Stimulated activated CD8-positive, alpha-beta memory T cell treated with anti-CD3 and anti-CD28 coated beads, Interleukin-7, amount 100 ng/mL, for 4 hours (primary cell): Measurements from ENCODE around the gene PCGF3.
"Not testable (repeated sequence)": the region's sequence is repeated elsewhere in the genome, so short reads cannot be mapped to it uniquely, and the experiment has no call there.

Source experiments
- DNase-seq, 2 donors: peaks; one replicate each; pipeline ENCODE4 v3.0.0-alpha.2; 2020; ENCODE audit warnings: low read depth in 2 of 2

PCGF3 gene

DNA sequence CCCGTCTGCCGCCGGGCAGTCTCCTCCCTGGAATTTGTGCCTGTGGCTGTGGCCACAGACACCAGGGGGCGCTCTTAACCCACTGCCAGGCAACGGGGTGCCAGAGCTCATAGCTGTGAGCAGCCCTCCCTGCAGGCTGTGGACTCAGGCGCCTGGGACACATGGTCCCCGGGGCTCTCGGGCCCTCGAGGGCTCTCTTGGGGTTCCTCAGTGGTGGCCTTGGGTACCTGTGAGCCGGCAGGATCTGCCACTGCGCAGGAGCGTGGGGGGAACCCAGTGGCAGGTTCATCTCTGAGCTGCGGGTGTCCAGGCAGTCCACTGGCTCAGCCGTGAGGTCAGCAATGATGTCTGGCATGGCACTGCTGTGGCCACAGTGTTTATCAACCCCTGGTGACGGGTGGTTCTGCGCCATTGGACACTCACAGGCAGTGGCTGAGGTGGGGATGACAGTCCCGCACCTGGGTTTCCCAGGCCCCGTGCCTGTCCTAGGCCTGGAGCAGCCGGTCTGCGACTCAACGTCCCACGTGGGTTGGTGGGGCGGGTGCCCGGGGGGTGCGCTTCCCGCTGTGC is 37.2 kb downstream of the PCGF3 start:
- peak; percentile 53 to 55 for DNase-seq

- DNase-seq: no peak
These were observed 38.0 kb downstream of the PCGF3 start for GRCh38 chr4:743463-744211.

DNA sequence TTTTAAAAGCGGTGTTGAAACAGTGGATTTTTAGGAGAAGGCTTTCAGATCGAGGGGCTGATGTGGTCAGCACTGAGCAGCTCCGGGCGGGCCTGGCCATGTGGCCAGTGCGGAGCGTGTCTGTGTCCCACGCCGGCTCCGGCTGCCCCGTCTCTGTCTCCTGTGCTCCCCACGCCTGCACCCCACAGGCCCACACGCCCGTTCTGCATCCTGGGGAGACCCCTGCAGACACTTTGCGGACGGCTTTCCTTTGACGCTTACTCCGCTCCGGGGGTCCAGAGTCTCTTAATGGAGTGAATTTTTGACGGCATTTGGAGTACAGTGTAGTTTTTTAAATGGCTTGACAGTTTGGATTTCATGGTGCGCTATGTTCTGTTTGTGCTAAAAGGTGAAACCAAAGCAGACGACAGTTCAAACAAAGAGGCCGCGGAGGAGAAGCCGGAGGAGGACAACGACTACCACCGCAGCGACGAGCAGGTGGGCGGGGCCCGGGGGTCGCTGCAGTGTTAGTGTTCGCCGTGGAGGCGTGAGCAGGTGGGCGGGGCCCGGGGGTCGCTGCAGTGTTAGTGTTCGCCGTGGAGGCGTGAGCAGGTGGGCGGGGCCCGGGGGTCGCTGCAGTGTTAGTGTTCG is 38.7 kb downstream of the PCGF3 start:
- no peak for DNase-seq

GRCh38 chr4:747546-748170 is 42.0 kb downstream of the PCGF3 start:
- no peak for DNase-seq

GRCh38 chr4:748461-748860 is 42.8 kb downstream of the PCGF3 start:
- no peak for DNase-seq

- no peak for DNase-seq
These were observed 44.4 kb downstream of the PCGF3 start for GRCh38 chr4:749698-750666.

- DNase-seq: no peak
These were observed 46.0 kb downstream of the PCGF3 start for GRCh38 chr4:751676-752075.

DNA sequence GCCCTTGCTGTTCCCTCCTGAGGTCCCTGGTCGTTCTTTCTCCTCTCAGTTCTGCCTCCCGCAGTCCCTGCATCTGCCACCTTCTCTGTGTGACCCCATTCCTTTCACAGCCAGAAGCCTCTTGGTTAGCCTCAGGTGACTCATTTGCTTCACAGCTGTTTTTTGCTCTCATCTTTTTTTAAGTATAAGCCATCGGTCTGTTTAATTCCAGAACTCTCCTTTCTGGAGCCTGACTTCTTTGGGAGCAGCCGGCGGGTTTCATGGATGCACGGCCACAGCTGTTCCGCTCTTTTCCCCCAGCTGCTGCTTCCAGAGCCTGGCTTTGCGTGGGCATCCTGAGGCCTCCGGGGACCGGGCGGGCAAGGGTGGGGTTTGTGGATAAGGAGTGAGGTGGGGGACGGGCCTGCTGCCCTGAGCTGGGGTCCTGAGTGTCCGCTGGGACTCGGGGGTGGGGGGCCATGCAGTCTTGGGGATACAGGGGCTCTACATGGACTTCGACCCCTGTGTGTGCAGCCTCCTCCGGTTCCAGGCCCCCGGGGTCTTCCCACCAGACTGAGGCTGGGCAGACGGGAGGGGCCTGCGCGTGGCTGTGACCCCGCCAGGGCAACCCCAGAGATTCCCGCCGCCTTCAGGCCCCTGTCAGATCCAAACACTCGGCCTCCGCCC is 46.7 kb downstream of the PCGF3 start:
- DNase-seq: no peak

GRCh38 chr4:753186-753585 is 47.6 kb downstream of the PCGF3 start:
- DNase-seq: not testable (repeated sequence)

DNA sequence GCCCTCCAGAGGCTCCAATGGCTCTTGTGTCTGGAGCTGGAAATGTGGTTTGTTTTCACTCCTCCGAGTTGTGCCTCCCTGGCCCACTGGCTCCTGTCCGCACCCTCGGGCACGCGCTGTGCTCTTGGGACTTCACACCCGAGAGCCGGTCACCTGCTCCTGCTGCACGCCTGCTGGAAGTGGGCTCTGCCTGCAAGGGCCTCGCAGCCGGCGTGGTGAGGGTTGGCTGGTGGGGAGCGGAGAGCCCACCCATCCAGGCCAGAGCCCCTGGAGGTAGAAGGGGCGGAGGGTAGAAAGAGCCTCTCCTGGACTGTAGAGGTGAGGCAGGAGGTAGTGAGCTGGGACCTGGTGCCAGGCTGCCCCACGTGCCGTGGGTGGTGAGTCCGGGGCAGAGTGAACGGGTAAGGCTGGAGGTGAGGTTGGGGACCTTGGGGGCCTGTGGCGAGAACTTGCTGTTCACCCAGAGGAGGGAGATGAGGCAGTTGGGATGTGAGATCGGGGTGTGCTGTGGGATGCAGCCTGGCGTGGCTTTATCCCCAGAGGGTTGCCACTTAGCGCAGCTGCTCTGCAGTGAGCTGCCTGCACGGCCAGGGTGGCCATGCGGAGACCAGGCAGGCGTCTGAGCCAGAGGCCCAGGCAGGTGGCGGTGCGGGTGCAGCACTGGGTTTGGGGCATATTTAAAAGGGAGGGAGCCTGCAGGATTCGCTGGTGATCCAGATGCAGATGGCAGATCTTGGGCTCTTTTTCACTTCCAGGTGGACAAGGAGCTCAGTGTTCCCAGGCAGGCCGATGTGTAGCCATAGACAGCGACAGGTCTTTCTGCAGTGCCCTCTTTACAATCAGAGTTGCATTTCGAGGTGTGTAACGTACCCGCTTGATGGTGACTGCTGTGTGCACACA is 48.8 kb downstream of the PCGF3 start:
- no peak for DNase-seq

DNA sequence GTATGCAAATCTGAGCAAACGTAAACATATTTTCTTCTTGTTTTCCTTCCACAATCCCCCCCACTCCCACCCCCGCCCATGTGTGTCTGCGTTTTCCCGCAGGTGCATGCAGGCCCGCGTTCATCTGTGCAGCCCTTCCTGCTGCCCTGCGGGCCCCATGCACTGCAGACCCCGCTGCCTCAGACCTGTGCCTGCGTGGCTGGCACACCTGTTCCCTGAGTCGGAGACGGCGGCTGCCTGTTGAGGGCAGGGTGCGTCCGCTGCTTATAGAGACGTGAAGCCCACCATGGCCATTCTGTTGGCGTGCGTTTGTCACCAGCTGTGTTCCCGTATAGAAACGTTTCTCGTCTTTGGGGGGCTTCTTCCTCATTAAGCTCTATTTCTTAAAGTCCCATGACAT is 51.5 kb downstream of the PCGF3 start:
- no peak for DNase-seq

DNA sequence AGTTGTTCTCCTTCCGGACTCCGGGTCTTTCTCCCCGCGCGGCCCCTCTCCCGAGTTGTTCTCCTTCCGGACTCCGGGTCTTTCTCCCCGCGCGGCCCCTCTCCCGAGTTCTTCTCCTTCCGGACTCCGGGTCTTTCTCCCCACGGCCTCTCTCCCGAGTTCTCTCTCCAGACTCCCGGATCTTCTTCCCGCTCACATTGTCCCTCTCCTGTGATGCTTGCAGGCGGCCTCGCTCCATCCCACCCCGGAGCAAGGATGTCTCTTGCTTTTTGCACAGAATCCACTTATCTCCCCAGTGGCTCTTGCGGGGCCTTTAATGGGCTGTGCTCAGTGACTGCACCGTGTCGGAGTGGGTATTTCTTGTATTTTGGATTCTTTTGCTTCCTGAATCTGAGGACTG is 54.2 kb downstream of the PCGF3 start:
- DNase-seq: not testable (repeated sequence)

DNA sequence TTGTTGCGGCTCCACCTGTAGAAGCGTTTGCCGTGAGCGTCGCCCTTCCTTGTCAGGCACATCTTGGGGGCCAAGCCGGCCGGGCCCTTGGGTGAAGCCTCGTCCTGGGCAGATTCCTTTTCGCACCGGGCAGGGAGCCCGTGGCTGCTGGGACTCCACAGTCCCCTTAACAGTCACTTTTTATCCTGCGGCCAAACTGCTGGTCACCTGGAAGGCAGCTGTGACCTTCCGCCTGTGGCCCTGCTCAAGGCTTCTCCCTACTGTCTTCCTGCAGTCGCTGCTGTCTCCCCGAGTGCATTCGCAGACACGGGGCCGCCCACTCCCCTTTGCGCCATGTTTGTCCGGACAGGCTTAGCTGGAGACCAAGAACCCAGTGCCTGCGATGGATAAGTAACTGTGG is 55.0 kb downstream of the PCGF3 start:
- DNase-seq: no peak

DNA sequence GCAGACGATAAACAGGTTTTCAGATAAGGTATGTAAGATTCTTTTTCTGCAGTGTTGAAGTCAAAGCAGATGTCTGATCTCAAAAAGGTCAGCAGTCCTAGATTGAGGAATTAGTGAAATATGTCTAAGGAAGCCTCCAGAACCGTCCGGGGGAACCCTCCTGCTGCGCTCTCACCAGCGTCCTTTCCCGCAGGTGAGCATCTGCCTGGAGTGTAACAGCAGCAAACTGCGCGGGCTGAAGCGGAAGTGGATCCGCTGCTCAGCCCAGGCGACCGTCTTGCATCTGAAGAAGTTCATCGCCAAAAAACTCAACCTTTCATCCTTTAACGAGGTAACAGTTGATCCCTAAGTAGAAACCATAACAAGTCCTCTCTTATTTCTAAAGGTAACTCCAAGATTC is 55.5 kb downstream of the PCGF3 start:
- no peak for DNase-seq

DNA sequence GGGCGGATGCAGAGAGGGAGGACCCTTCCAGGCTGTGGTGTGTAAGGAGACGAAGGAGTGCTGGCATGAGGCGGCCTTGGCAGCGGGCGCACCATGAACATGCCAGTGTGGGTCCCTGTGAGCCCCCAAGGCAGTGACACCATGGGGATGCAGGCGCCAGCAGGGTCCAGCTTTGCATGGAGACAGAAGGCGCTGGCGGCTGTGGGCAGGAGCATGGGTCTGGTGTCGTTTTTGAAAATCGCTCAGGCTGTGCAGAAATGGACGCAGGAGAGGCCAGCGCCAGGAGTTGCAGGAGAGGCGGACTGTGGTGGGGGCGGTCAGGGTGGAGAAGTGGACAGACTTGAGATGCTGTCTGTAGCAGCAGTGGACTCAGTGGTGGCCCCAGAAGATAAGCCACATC is 56.1 kb downstream of the PCGF3 start:
- DNase-seq: no peak

DNA sequence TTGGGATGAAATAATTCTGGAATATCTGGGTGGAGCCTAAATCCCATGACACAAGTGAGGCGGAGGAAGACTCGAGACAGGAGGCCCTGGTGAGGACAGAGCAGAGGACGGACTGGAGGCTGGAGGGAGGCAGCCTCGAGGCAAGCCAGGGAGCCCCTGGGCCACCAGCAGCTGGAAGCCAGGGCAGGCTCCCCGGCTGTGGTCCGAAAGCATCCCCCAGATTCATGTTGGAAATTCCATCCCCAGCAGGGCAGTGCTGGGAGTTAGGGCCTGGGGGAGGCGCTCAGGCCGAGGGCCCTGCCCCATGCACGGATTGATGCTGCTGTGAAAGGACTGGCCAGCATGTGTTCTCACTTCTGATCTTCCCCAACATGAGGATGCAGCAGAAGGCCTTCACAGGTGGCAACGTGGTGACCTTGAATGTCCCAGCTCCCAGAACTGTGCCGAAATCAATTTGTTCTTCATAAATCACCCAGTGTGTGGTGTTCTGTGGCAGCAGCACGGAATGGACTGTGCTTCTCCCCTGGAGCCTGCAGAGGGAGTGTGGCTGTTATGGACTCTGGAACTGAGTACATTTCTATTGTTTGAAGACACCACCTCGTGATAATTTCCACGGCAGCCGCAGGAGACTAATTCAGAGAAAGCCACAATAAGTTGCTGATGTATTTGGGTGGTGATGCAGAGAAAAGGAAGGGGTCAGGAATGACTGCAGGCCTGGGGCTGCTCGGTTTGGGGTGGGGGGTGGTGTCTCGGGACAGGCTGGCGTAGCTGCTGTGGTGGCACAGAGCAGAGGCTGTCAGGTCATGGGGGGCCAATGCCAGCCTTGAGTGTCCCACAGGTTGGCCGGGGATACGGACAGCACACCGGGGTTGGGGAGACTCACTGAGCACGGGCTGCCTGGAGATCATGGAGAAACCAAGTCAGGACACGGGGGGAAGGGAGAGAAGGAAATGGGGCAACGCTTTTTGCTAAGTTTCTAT is 56.9 kb downstream of the PCGF3 start:
- no peak for DNase-seq

DNA sequence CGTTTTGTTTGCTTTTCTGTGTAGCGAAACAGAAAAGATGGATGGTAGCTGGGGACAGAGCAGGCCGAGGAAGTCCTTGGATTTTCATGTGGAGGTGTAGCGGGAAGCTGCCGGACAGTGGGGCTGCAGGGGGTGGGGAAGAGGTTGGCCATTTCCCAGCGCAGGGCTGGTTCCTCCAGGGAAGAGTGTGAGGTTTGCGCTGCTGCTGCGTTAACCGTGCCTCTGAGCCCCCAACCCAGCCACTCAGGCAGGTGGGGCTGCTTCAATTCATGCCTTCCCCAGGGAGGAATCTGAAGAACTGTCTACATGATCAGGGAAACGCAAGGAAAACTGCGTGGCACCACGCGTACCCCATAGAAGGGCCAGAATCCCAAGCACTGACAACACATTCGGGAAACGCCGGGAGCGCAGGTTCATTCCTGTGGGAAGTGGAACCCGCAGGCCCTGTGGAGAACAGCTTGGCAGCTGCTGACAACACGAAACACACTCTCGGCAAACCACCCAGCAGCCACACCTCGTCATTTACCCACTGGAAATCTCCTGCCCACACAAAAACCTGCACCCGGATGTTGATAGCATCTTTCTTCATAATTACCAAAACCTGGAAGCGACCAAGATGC is 57.7 kb downstream of the PCGF3 start:
- DNase-seq: no peak

DNA sequence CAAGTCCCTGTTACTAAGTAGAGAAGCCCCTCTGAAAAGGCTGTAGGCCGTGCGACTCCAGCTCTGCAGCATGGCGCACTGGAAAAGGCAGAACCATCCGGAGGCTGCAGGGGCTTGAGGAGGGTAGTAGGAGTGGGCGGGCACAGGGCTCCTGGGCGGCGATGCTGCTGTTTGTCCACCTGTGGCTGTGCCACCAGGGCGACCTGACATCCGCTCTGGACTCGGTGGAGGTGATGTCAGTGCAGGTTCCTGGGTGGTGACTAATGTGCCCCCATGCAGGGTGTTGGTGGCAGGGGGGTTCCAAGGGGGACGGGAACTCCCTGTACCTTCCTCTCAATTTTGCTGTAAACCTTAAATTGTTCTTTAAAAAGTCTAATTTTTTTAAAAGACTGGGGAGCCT is 58.3 kb downstream of the PCGF3 start:
- DNase-seq: no peak
